Measurements from ENCODE around the gene STK32B.

- TF ChIP-seq ADNP (tag; IDR thresholded peaks at IDR 0.05) (no peak), KAT8 (IDR thresholded peaks at IDR 0.05; ENCODE audit: low read depth) (no peak), BCL6 (CRISPR knock-in tag; IDR thresholded peaks at IDR 0.05) (no peak), MBD2 (IDR thresholded peaks at IDR 0.05; ENCODE audit: borderline replicate concordance, low read depth) (no peak), ETV6 (IDR thresholded peaks at IDR 0.05; ENCODE audit: borderline replicate concordance in 1 of 2, low read depth in 2 of 2, low read length in 1 of 2) (no peak), ETV6 (CRISPR knock-in tag; IDR thresholded peaks at IDR 0.05; ENCODE audit: borderline replicate concordance) (no peak), ZNF79 (CRISPR knock-in tag; IDR thresholded peaks at IDR 0.05; ENCODE audit: low read depth) (no peak), CSDE1 (IDR thresholded peaks at IDR 0.05) (no peak), CBX2 (IDR thresholded peaks at IDR 0.05; ENCODE audit: insufficient read depth, low read length, poor library complexity, severe bottlenecking) (no peak), ATF3 (IDR thresholded peaks at IDR 0.05) (no peak), ATF3 (CRISPR knock-in tag; conservative IDR thresholded peaks at IDR 0.05) (no peak)
Observed at GRCh38 chr4:5524446-5525299, 473.4 kb downstream of the STK32B start.
